Amniotic stem cell (primary cell): ENCODE results near the gene TNNI3K.

Experiments
- DNase-seq: peaks from one replicate; lab custom pipeline; 2025; lab: John Stamatoyannopoulos, UW

Gene TNNI3K

GRCh38 chr1:74316302-74316701, 81.1 kb downstream of the TNNI3K start:
- DNase-seq: no peak

GRCh38 chr1:74317663-74318062, 82.5 kb downstream of the TNNI3K start:
- no peak for DNase-seq

GRCh38 chr1:74323937-74324473, 88.8 kb downstream of the TNNI3K start:
- no peak for DNase-seq

- DNase-seq: no peak
These were observed 89.7 kb downstream of the TNNI3K start for GRCh38 chr1:74324684-74325448.

- DNase-seq: no peak
These were observed 93.7 kb downstream of the TNNI3K start for GRCh38 chr1:74328851-74329250.

DNA sequence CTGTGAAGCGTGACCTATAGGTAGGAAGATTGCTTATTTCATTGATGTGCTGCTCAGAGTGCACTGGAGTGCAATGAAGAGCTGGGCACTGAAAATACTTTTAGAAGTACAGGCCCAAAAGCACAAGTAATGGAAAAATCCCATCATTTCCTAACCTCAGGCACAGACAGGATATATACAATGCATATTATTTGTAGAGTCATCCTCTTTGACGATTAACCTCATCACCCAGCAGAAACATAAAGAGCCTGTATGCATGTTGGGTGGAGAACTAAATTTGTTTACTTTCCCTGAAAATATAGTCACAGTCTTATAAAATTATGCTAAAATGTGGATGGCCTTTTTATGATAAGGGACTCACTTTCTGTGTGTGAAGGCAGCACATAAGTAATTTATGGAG, 98.1 kb downstream of the TNNI3K start:
- DNase-seq: no peak

GRCh38 chr1:74334147-74334546, 99.0 kb downstream of the TNNI3K start:
- DNase-seq: no peak

GRCh38 chr1:74340656-74341055, 105.5 kb downstream of the TNNI3K start:
- no peak for DNase-seq

- no peak for DNase-seq
These were observed 106.6 kb downstream of the TNNI3K start for GRCh38 chr1:74341702-74342339.

- no peak for DNase-seq
These were observed 108.0 kb downstream of the TNNI3K start for GRCh38 chr1:74343216-74343615.

GRCh38 chr1:74344387-74344786, 109.2 kb downstream of the TNNI3K start:
- no peak for DNase-seq

DNA sequence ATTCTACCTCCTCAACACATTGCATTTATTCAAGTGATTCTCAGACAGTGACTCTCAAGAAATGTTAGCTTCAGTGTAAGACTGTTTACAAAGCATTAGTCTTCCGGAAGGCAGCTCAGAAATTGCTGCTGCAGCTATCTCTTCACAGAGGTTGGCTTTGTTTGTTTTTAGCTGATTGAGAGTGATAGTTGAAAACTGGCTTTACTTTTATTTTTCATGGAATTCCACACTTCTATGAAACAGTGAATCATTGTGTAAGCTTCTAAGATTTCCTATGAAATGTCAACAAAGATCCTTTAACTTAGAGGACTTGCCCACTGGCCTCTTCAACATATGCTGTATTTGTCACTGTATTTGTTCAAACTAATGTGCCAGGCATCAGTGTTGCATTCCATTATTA, 121.3 kb downstream of the TNNI3K start:
- DNase-seq: peak; percentile 59

GRCh38 chr1:74357150-74357549, 122.0 kb downstream of the TNNI3K start:
- DNase-seq: no peak

- no peak for DNase-seq
These were observed 122.6 kb downstream of the TNNI3K start for GRCh38 chr1:74357756-74358155.

DNA sequence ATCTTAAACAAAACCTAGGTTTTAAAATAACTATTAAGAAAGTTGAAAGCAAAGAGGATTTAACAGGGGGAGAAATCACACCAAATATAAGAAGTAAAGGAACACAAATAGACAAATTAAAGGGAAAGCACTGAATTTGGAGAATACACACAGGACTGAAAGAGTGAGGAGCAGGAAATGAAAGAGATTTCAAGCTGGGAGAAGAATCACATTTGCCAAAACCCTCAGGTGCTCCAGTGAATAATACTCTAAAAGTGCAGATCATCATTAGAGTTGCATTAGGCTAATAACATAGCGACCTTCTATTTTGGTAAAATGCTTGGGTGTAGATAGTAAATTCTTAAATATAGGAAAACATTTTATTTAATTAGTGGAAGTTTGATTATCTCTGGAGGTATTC, 127.5 kb downstream of the TNNI3K start:
- DNase-seq: no peak

DNA sequence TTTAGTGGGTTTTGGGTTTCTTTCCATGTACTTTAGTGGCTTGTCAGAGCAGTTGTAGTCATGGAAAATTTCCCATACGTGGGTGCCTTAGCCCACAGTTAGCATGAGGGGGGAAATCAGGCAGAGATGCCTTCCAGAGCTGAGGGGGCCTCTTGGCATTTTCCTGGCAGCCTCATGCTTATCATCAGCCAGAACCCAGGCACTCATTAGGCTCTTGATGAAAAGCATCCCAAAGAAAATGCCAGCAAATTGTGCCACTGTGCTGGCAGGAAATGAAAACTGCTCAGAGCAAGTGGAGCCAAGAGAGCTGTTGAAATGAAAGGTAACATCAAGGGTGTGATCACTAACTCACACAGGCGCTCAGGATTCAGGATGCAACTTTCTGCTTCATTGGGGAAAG, 128.0 kb downstream of the TNNI3K start:
- no peak for DNase-seq

- DNase-seq: no peak
These were observed 132.1 kb downstream of the TNNI3K start for GRCh38 chr1:74367175-74367813.

- DNase-seq: no peak
These were observed 133.1 kb downstream of the TNNI3K start for GRCh38 chr1:74368335-74368734.

DNA sequence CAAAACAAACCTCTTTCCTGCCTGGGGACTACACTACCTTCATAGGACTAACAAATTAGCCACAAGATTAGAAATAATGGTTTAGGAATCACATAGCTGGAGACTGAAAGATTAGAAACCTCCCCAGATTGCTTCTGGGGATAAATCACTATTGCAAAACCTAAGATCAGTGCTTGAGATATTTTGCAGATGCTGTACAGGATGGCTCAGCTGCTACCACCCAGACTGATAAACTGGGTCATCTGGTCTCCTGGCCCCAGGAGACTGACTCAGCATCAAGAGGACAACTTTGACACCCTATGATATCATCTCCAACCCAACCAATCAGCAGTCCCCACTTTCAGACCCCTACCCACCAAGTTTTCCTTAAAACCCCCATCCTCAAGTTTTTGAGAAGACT, 140.2 kb downstream of the TNNI3K start:
- DNase-seq: no peak

DNA sequence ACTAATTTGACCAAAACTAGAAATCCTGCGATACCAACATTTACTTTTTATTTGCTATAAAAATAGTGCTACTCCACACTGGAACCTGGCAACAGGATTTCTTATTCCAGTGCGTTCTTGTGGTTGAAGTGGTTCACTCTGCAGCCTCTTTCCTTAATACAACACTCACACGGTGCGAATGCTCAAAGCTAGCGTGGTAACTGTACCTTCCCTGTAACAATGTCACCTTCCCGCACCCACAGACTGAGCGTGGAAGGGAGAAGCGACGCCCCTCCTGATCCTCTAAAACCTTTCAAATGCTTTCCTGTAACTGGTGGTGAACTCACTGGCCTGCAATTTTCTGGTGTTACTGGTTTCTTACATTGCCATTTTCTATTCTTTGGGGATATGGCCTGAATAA, 145.1 kb downstream of the TNNI3K start:
- DNase-seq: no peak

DNA sequence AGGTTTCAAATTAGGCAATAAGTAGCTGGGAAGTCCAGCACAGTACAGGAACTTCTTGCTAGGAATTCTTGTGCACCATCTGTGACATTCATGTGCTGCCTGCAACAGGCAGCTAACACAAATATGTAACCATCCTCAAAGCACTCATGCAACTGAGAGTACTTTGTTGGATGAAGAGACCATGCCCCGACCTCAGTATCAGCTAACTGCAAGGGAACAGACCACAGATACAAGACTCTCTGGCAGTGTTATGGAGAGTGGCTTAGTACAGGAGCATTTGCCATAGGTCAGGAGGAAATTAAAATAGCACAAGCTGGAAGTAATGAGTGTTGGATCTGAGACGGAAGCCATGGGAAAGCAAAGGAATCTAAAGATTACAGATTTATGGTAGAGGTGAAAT, 153.7 kb downstream of the TNNI3K start:
- DNase-seq: no peak

- no peak for DNase-seq
These were observed 157.0 kb downstream of the TNNI3K start for GRCh38 chr1:74392186-74392585.

DNA sequence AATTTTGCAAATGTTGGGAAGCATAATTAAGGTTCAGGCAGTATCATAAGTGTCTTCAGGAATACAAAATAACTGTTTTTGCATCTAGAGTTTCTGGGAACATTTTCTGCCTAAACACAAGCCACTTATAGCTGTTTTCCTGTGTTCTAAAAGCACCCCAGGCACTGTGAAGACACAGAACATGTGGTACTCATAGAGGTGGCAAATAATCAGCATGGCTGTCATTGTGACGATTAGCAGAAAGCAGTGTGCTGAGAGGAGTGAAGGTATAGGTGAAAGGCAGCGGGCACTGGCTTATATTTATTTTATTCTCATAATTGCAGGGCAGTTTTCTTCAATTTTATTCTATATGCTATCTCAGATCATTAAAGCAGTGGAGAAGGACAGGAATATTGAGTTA, 157.7 kb downstream of the TNNI3K start:
- DNase-seq: no peak
